ENCODE data around the gene MERTK.
"Not testable (repeated sequence)": the region's sequence is repeated elsewhere in the genome, so short reads cannot be mapped to it uniquely, and the experiment has no call there.

MERTK gene

DNA sequence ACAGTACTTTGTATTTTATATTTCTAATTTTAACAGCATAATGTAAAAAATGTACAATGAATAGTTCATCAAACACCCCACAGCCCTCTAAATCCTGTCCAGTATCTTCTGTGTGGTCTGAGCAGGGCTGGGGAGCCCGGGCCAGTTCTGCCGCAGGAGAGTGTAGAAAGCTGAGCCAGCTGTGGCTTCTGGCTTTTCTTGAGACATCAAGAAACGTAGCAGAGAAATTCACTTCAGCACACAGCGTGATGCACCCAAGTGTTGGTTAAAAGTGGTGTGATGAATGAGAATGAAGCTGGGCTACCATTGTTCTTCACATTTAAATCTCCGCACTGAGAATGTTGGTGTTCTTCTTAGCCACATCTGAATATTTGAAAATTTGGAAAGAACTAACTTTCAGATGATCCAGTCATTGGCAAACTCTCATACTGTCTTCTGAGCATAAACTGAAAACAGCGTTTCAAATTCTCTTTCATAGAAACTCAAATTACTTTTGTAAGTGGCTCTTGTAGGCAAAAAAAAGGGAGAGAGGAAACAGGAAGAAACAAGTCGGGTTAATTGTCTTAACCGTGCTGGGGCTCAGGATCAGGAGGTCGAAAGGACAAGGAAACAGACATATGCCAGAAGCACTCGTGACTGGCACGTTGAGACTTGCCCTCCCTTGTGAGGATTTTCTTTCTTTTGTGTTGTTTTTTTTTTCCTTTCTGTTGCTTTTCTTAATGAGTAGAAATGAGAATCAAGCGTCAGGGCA lies 133.2 kb downstream of the MERTK start:
- ChIA-PET POLR2A (no interaction called here), CTCF (interaction anchor here (1.4 to 1.5 kb wide), 2 partner anchors 16 to 22 kb away, joined by 3 to 4 read pairs; no protein-coding TSS in a partner anchor)
- TF ChIP-seq, protein P1, sequence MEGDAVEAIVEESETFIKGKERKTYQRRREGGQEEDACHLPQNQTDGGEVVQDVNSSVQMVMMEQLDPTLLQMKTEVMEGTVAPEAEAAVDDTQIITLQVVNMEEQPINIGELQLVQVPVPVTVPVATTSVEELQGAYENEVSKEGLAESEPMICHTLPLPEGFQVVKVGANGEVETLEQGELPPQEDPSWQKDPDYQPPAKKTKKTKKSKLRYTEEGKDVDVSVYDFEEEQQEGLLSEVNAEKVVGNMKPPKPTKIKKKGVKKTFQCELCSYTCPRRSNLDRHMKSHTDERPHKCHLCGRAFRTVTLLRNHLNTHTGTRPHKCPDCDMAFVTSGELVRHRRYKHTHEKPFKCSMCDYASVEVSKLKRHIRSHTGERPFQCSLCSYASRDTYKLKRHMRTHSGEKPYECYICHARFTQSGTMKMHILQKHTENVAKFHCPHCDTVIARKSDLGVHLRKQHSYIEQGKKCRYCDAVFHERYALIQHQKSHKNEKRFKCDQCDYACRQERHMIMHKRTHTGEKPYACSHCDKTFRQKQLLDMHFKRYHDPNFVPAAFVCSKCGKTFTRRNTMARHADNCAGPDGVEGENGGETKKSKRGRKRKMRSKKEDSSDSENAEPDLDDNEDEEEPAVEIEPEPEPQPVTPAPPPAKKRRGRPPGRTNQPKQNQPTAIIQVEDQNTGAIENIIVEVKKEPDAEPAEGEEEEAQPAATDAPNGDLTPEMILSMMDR (IDR thresholded peaks at IDR 0.05; ENCODE audit: control extremely low read depth, extremely low read depth, low read depth, missing control alignments): no peak
- DNase-seq (ENCODE audit: extremely low spot score): no peak

DNA sequence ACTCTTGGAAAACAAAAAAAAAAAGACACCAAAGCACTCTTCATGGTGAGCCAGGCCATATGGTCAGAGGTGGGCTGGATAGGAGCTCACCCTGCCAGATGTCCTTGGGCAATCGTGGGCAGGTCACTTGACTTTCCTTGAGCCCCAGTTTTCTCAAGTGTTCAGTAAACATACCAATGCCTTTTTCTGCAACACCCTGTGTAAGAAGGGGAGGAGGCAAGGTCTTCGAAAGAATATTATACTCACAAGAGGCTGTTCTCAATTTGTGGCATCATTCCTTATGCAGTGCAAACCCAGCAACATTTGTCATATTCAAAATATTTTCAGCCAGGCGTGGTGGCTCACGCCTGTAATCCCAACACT lies 133.8 kb downstream of the MERTK start:
- CTCF ChIA-PET: interaction anchor here (1.0 to 1.5 kb wide), 2 partner anchors 13 to 15 kb away, joined by 3 to 4 read pairs; no protein-coding TSS in a partner anchor
- DNase-seq (ENCODE audit: extremely low spot score): no peak
- POLR2A ChIA-PET: no interaction called here
- TF ChIP-seq, protein P1 (IDR thresholded peaks at IDR 0.05; ENCODE audit: control extremely low read depth, extremely low read depth, low read depth, missing control alignments): no peak

DNA sequence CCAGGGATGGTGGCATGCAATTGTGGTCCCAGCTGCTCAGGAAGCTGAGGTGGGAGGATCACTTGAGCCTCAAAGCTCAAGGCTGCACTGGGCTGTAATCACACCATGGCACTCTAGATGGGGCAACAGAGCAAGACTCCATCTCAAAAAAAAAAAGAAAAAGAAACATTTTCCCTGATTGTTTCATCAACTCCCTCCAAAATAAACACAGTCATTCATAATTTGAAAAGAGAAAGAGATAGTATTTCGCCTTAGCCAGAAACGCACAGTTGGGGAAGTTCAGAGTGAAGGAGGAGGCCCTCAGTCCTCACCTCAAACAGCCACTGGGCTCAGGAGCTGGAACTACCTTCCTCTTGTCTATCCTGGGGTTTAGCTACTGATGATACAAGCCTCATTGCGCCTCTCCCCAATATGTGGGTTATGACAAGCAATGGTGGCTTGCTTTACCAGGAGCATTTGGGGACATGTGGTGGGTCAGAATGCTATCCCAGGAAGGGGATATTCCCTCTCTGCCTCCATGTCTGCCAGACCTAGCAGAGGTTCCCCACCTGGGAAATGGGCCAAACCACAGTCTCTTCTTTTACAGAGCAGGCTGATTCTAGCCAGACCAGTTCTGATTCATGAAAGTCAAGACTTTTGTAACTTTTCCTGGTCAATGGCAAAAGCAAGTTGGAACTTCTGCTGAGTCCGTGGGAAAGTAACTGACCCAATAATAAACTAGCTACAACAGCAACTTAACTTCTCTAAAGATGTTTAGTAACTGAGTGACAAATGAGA lies 134.5 kb downstream of the MERTK start:
- POLR2A ChIA-PET: no interaction called here
- TF ChIP-seq, protein P1 (IDR thresholded peaks at IDR 0.05; ENCODE audit: control extremely low read depth, extremely low read depth, low read depth, missing control alignments): no peak
- CTCF ChIA-PET: interaction anchor here (1.0 to 1.1 kb wide), 2 partner anchors 12 to 15 kb away, joined by 3 read pairs; no protein-coding TSS in a partner anchor
- no peak for DNase-seq (ENCODE audit: extremely low spot score)

DNA sequence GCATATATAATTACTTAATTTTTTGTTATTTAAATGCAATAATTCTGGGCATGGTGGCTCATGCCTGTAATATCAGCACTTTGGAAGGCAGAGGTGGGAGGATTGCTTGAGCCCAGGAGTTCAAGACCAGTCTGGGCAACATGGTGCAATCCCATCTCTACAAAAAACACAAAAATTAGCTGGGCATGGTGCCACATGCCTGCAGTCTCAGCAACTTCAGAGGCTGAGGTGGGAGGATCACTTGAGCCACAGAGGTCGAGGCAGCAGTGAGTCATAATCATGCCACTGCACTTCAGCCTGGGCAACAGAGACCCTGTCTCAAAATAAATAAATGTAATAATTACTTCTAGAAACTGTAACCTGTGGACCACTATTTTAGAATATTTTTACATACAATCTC lies 135.2 kb downstream of the MERTK start:
- ChIA-PET POLR2A (no interaction called here), CTCF (interaction anchor here (1.1 kb wide), 1 partner anchor 14 kb away, joined by 3 read pairs; no protein-coding TSS in a partner anchor)
- TF ChIP-seq, protein P1 (IDR thresholded peaks at IDR 0.05; ENCODE audit: control extremely low read depth, extremely low read depth, low read depth, missing control alignments): no peak
- no peak for DNase-seq (ENCODE audit: extremely low spot score)

DNA sequence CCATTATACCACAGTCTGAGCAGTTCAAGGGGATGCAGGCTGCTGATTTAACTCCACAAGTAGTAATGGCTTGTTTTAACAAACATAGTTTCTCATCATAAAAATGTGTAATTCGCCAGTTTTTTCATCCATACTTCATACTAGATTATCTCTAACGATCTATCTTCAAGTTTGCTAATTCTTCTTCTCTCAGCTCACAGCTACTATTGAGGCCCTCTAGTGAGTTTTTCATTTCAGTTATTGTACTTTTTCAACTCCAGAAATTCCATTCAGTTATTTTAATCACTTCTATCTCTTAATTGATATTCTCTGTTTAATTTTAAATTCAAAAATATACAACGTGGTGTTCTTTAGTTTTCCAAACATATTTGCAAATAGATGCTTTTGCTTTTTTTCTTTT lies 136.5 kb downstream of the MERTK start:
- ChIA-PET CTCF (interaction anchor here (0.8 kb wide), 1 partner anchor 14 kb away, joined by 3 read pairs; no protein-coding TSS in a partner anchor), POLR2A (no interaction called here)
- no peak for DNase-seq (ENCODE audit: extremely low spot score)
- TF ChIP-seq, protein P1 (IDR thresholded peaks at IDR 0.05; ENCODE audit: control extremely low read depth, extremely low read depth, low read depth, missing control alignments): no peak

DNA sequence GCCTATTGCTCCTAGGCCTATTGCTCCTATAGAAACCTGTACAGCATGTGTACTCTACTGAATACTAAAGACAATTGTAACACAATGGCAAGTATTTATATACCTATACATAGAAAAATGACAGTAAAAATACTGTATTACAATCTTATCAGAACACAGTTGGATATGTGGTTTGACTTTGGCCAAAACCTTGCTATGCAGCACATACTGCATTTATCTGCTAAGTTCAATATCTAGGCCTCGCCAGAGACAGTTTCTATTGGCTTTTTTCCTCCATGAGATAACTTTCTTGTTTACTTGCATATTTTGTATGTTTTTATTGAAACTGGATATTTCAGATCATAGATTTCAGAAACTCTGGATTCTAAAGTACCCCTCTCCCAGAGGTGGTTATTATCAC lies 137.4 kb downstream of the MERTK start:
- ChIA-PET POLR2A (no interaction called here), CTCF (no interaction called here)
- DNase-seq (ENCODE audit: extremely low spot score): no peak
- TF ChIP-seq, protein P1 (IDR thresholded peaks at IDR 0.05; ENCODE audit: control extremely low read depth, extremely low read depth, low read depth, missing control alignments): no peak

DNA sequence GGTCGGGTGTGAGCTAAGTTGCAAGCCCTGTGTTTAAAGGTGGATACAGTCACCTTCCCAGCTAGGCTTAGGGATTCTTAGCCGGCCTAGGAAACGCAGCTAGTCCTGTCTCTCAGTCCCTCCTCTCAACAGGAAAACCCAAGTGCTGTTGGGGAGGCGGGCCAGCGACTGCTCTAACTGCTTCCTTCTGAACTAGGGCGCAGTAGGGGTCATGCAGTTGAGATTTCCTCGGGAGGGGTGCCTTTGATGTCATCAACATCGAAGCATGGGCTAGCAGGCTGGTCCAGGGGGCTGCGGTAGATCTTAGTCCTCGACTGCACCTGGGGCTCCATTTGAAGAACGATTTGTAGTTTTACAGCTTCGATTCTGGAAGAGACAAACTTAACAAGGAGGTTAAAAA lies 141.1 kb downstream of the MERTK start:
- CTCF ChIA-PET: interaction anchor here (0.7 kb wide), 1 partner anchor 11 kb away, joined by 3 read pairs; no protein-coding TSS in a partner anchor
- DNase-seq (ENCODE audit: extremely low spot score); POLR2A ChIA-PET: not testable (repeated sequence)

DNA sequence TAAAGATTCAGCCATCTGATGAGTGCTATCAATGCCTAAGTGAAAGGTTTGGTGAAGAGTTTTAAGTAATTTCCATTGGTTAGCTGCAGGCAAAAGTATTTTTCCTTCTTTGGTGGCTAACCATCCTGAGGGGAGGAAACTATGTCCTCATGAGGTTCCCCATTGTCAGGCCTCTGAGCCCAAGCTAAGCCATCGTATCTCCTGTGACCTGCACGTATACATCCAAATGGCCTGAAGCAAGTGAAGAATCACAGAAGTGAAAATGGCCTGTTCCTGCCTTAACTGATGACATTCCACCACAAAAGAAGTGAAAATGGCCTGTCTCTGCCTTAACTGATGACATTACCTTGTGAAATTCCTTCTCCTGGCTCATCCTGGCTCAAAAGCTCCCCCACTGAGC lies 141.7 kb downstream of the MERTK start:
- CTCF ChIA-PET: interaction anchor here (0.7 kb wide), 1 partner anchor 11 kb away, joined by 3 read pairs; no protein-coding TSS in a partner anchor
- POLR2A ChIA-PET; DNase-seq (ENCODE audit: extremely low spot score): not testable (repeated sequence)

DNA sequence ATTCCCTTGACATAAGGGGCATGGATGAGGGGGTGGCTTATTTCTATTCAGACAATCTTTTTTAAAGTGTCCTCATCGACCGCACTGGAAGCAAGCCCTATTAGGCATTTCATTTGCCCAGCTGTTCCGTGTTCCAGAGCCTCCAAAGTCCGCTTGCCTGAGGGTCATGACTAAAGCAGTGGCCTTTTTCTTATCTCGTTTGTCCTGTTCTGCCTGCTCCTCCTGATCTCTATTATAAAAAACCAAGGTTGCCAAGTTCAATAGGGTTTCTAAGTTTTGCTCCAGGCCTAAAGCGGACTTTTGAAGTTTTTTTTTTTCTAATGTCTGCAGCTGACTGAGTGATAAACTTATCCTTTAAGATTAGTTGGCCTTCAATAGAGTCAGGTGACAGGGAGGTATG lies 143.1 kb downstream of the MERTK start:
- DNase-seq (ENCODE audit: extremely low spot score); POLR2A ChIA-PET; CTCF ChIA-PET: not testable (repeated sequence)
